Measurements from ENCODE around the gene NAP1L2. TPM values are rescaled to one million over a fixed set of nuclear protein-coding genes. Genes with fewer than 3 reads are reported as not detected.
"Not testable (repeated sequence)": the region's sequence is repeated elsewhere in the genome, so short reads cannot be mapped to it uniquely, and the experiment has no call there.

The NAP1L2 gene, protein sequence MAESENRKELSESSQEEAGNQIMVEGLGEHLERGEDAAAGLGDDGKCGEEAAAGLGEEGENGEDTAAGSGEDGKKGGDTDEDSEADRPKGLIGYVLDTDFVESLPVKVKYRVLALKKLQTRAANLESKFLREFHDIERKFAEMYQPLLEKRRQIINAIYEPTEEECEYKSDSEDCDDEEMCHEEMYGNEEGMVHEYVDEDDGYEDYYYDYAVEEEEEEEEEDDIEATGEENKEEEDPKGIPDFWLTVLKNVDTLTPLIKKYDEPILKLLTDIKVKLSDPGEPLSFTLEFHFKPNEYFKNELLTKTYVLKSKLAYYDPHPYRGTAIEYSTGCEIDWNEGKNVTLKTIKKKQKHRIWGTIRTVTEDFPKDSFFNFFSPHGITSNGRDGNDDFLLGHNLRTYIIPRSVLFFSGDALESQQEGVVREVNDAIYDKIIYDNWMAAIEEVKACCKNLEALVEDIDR
- total RNA-seq = 2.3 and 2.4 TPM in 2 replicates

- intact Hi-C loops (cut with micrococcal nuclease) = loop anchor here (1.0 to 10.0 kb wide), 3 partner anchors 348 to 1398 kb away; partner anchors contain the start of gene RLIM
These were observed at the start of gene NAP1L2 for GRCh38 chrX:73214426-73215094. Gene NAP1L2, minus strand, starts transcription at chrX:73214851. Its CDS starts 359 bp downstream, at chrX:73214492.

- intact Hi-C loops (cut with micrococcal nuclease) = no loop called here
These were observed 48.3 kb upstream of the NAP1L2 start for GRCh38 chrX:73262991-73263390.

GRCh38 chrX:73239242-73239641, 24.6 kb upstream of the NAP1L2 start:
- intact Hi-C loops (cut with micrococcal nuclease) = no loop called here

GRCh38 chrX:73217621-73218020, 3.0 kb upstream of the NAP1L2 start:
- intact Hi-C loops (cut with micrococcal nuclease) = loop anchor here (10.0 kb wide), 1 partner anchor 797 kb away; no protein-coding TSS in a partner anchor

- intact Hi-C loops (cut with micrococcal nuclease) = loop anchor here (10.0 kb wide), 1 partner anchor 800 kb away; no protein-coding TSS in a partner anchor
These were observed 595 bp upstream of the NAP1L2 start for GRCh38 chrX:73215246-73215645.

DNA sequence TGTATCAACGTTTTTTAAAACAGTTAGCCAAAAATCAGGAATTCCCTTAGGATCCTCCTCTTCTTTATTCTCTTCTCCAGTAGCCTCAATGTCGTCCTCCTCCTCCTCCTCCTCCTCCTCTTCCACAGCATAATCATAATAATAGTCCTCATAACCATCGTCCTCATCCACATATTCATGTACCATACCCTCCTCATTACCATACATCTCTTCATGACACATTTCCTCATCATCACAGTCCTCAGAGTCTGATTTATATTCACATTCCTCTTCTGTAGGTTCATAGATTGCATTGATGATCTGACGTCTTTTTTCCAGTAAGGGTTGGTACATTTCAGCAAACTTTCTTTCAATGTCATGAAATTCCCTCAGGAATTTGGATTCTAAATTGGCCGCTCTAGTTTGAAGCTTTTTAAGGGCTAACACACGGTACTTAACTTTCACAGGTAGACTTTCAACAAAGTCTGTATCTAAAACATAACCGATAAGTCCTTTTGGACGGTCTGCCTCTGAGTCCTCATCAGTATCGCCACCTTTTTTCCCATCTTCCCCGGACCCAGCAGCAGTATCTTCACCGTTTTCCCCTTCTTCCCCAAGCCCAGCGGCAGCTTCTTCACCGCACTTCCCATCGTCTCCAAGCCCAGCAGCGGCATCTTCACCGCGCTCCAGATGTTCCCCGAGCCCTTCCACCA, 771 bp downstream of the NAP1L2 start:
- intact Hi-C loops (cut with micrococcal nuclease) = loop anchor here (1.0 to 10.0 kb wide), 3 partner anchors 348 to 1398 kb away; partner anchors contain the start of gene RLIM

DNA sequence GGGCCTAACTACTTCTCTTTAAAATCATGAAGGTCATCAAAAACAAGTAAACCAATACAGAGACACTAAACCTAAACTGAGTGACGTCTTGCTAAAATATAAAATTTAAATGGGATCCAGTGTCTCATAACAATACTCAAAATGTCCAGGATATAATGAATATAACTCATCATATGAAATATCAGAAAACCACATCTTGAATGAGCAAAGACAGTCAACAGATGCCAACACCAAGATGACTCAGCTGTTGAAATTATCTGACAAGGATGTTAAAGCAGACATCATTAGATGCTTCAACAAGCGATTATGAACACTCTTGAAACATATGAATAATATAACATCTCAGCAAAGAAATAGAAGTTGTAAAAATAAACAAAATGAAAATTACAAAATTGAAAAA, 8.3 kb downstream of the NAP1L2 start:
- intact Hi-C loops (cut with micrococcal nuclease) = no loop called here

DNA sequence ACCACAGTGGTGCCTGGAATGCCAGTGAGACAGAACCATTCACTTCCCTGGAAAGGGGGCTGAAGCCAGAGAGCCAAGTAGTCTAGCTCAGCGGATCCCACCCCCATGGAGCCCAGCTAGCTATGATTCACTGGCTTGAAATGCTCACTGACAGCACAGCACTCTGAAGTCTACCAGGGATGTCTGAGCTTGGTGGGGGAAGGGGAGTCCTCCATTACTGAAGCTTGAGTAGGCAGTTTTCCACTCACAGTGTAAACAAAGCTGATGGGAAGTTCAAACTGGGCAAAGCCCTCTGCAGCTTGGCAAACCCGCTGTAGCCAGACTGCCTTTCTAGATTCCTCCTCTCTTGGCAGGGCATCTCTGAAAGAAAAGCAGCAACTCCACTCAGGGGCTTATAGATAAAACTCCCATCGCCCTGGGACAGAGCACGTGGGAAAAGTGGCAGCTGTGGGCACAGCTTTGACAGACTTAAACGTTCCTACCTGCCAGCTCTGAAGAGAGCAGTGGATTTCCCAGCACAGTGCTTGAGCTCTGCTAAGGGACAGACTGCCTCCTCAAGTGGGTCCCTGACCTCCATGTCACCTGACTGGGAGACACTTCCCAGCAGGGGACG, 32.0 kb downstream of the NAP1L2 start:
- intact Hi-C loops (cut with micrococcal nuclease) = no loop called here

GRCh38 chrX:73168945-73169344, 45.7 kb downstream of the NAP1L2 start:
- intact Hi-C loops (cut with micrococcal nuclease) = not testable (repeated sequence)

Other genes with a start within 250 kb of the NAP1L2 start
- not detected in 2 replicates for gene PABPC1L2B, start 211.9 kb downstream of the NAP1L2 start, total RNA-seq
- gene PABPC1L2A, start 135.3 kb downstream of the NAP1L2 start, total RNA-seq = not detected in 2 replicates
- gene CDX4, start 232.2 kb upstream of the NAP1L2 start, total RNA-seq = not detected in 2 replicates

Data from T-helper 1 cell treated with Interleukin-12 subunit alpha and Interleukin-12 subunit beta and Interleukin-4 antibody, amounts not matched to agents 30 ng/mL and 1 ng/mL, for 36 hours (primary cell).